GM19023 (cell line): ENCODE results near the gene MRPS24.

Experiments used
- ATAC-seq: cut with Tn5 transposase; IDR thresholded peaks from one replicate; pipeline ENCODE4 v1.9.1; 2021; ENCODE audit warnings: mild to moderate bottlenecking, moderate library complexity; ENCODE audit not compliant: unreplicated experiment

MRPS24 gene

GRCh38 chr7:43877968-43878864, 8.9 kb upstream of the MRPS24 start:
- ATAC-seq = no peak

GRCh38 chr7:43876976-43877745, 7.8 kb upstream of the MRPS24 start:
- no peak for ATAC-seq

DNA sequence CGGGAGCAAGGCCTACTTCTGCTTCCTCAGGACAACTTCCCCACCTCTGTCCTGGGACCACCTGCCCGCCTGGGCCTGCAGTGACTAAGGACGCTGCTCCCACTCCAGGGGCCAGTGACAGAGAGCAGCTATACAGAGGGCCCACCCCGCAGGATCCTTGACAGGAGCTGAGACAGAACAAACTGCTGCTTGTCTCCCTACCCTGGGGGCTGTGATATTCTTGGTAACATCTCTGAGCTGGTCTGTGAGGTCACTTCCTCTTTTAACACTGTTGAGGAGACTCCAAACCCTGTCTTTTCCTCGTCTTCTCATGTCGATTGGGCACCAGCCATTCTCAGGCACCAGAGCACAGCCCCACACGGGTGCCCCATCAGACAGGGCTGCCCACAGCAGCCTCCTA, 6.9 kb upstream of the MRPS24 start:
- no peak for ATAC-seq

DNA sequence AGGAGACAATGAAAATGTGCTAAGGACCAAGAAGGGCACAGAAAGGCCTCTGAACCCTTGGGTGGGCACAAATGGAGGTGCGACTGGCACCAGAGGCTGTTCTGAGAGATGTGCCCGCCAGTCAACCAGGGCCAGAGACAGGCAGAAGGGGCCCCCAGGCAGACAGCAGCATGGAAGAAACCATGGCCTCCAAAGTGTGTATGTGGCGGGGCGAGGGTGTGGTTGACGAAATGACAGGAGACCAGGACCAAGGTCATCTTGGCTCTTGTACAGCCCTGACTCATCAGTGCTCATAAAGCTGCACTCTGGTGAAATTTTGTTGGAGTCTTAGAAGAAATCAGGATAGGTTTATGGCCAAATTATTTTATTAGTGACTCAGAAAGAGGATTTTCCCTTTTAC, 4.0 kb upstream of the MRPS24 start:
- no peak for ATAC-seq

- no peak for ATAC-seq
Observed at GRCh38 chr7:43872406-43873110, 3.2 kb upstream of the MRPS24 start.

DNA sequence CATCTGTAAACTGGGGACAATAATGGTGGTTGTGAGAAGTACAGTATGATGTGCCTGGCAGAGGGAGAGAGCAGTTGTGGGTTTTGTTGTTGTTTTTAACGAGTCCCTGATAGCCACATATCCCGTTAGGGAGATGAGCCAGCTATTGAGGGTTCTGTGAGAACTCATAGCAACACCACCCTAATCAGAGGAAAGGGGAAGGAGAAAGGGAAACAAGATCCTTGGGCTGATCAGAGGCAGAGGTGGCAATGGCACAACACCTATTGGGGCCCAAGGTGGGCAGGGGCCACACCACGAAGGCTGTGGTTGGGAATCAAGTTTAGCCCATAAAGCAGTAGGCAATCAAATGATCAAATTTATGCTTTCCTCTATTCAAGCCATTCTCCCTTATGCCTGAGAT, 1.7 kb upstream of the MRPS24 start:
- ATAC-seq = no peak

- ATAC-seq = no peak
Observed at GRCh38 chr7:43870316-43870715, 999 bp upstream of the MRPS24 start.

GRCh38 chr7:43869867-43870240, 537 bp upstream of the MRPS24 start:
- no peak for ATAC-seq

GRCh38 chr7:43868681-43869005, 674 bp downstream of the MRPS24 start:
- peak; percentile 2 for ATAC-seq

GRCh38 chr7:43868181-43868580, 1.1 kb downstream of the MRPS24 start:
- ATAC-seq = no peak

DNA sequence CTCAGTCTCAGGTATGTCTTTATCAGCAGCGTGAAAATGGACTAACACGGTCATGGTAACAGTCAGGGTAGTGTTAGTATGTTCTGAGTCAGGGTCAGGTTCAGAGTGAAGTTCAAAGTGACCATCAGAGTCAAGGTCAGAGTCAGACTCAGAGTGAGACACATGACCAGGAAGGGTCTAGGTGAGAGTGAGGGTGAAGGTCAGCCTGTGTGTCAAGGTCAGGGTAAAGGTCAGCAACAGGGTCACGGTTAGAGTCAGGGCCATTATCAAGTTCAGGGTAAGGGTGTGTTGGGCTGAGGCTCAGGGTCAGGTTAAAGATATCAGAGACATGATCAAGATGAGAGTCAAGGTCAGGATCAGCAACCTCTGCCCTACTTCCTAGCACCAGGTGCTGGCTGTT, 4.0 kb downstream of the MRPS24 start:
- ATAC-seq = no peak

DNA sequence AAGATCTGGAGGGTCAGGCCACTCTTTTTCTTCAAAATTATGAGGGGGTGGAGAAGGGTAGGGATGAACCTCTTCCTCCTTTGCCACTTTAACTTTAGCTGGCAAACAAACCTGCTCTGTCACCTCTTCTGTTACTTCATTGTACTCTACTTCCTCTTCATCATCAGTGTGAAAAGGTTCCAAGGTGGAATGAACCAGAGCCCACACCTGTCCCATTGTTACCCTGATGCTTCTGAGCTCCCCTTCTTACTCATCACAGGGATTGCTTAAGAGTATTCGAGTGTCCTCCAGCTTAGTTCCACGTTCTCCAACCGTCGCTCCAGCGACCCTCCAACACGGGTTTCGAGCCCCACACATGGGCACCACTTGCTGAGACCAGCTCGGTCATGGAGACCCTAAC, 5.2 kb downstream of the MRPS24 start:
- ATAC-seq = no peak

GRCh38 chr7:43856996-43857395, 12.3 kb downstream of the MRPS24 start:
- ATAC-seq = no peak

GRCh38 chr7:43856316-43856715, 13.0 kb downstream of the MRPS24 start:
- ATAC-seq = no peak

- ATAC-seq = no peak
Observed at GRCh38 chr7:43855176-43855575, 14.1 kb downstream of the MRPS24 start.

DNA sequence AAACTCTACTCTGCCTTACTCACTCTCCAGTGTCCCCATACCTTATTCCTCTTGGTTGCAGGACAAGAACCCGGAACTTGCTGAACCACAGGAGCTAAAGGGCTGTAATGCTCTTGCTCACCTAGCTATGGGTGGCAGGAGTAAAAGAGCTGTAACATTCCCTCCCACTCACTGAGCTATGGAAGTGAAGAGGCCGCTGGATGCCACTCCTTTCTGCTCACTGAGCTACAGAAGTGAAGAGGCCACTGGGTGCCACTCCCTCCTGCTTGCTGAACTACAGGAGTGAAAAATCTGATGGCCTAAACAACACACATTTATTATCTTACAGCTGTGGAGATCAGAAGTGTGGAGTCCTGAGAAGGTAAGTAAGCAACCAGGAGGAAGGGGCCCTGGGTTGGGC, 17.5 kb downstream of the MRPS24 start:
- ATAC-seq = no peak

- no peak for ATAC-seq
Observed at GRCh38 chr7:43850348-43851116, 18.8 kb downstream of the MRPS24 start.

DNA sequence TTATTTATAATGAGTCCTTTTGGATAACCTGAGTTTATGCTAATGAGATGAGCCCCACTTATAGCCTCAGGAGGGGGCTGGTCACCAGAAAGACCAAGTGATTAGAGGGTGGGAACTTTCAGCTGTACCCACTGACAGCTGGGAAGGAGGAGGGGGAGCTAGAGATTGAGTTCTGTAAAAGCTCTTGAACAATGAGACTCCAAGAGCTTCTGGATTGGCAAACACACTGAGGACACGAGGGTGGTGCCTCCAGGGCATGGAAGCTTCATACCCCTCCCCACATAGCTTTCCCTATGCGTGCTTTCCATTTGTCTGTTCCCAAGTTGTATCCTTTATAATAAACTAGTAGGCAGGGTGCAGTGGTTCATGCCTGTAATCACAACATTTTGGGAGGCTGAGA, 20.3 kb downstream of the MRPS24 start:
- no peak for ATAC-seq

- no peak for ATAC-seq
Observed at GRCh38 chr7:43847496-43847895, 21.8 kb downstream of the MRPS24 start.

- ATAC-seq = no peak
Observed at GRCh38 chr7:43844662-43845061, 24.7 kb downstream of the MRPS24 start.

DNA sequence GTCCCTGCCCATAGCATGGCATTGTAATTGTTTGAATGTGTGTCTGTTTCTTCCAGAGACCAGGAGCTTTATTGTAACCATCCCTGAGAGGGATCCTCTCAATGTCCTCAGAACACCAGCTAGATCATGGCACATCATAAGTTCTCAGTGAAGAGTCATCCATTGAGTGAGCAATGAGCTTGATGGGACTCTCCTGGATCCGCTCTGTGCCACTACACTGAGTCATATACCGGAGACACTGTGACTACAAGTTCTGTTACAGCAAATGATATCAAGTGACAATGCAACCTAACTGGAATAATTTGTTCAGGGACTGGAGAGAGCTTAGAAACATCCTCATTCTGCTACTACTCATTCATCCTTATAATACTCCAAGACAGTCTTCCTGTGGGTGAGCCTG, 25.1 kb downstream of the MRPS24 start:
- ATAC-seq = no peak
